DMS114 treated with DMSO at 0.1 percent for 48 hours (cell line): ENCODE results near the gene KRT7.
"Not testable (repeated sequence)": the region's sequence is repeated elsewhere in the genome, so short reads cannot be mapped to it uniquely, and the experiment has no call there.

Experiments
- DNase-seq: peaks from one replicate; lab custom pipeline; 2025; ENCODE audit not compliant: unreplicated experiment; lab: John Stamatoyannopoulos, UW

The KRT7 gene

GRCh38 chr12:52277486-52278245, 44.6 kb downstream of the KRT7 start:
- no peak for DNase-seq

- DNase-seq, result peak; percentile 69
Observed at GRCh38 chr12:52278575-52279421, 45.8 kb downstream of the KRT7 start.

GRCh38 chr12:52279422-52280318, 46.6 kb downstream of the KRT7 start:
- no peak for DNase-seq

- no peak for DNase-seq
Observed at GRCh38 chr12:52280319-52280795, 47.3 kb downstream of the KRT7 start.

- DNase-seq, result no peak
Observed at GRCh38 chr12:52280796-52281560, 47.9 kb downstream of the KRT7 start.

GRCh38 chr12:52284562-52285171, 51.6 kb downstream of the KRT7 start:
- no peak for DNase-seq

- DNase-seq, result no peak
Observed at GRCh38 chr12:52285172-52285745, 52.2 kb downstream of the KRT7 start.

- no peak for DNase-seq
Observed at GRCh38 chr12:52285851-52286530, 52.9 kb downstream of the KRT7 start.

GRCh38 chr12:52286857-52287785, 54.1 kb downstream of the KRT7 start:
- not testable (repeated sequence) for DNase-seq

- DNase-seq, result not testable (repeated sequence)
Observed at GRCh38 chr12:52287816-52288805, 55.1 kb downstream of the KRT7 start.

GRCh38 chr12:52290483-52291134, 57.6 kb downstream of the KRT7 start:
- not testable (repeated sequence) for DNase-seq

- no peak for DNase-seq
Observed at GRCh38 chr12:52291267-52291935, 58.4 kb downstream of the KRT7 start, which contains the start of gene KRT81. TSS of gene KRT81 (minus strand) at chr12:52291534. CDS start at chr12:52291465, 69 bp downstream.

- no peak for DNase-seq
Observed at GRCh38 chr12:52293926-52294325, 60.9 kb downstream of the KRT7 start.

- DNase-seq, result no peak
Observed at GRCh38 chr12:52294803-52295202, 61.8 kb downstream of the KRT7 start.

- no peak for DNase-seq
Observed at GRCh38 chr12:52295663-52296062, 62.6 kb downstream of the KRT7 start.
